Gastrocnemius medialis (tissue), 4 donors: ENCODE data around the gene IL21R.

Experiments used
- POLR2A ChIP-seq, 2 donors: fragments of 450-650 bp; IDR thresholded peaks; one replicate each; pipeline ENCODE4 v1.6.1; 2017; ENCODE audit warnings: antibody characterized with exemption in 2 of 2, mild to moderate bottlenecking in 2 of 2, moderate library complexity in 2 of 2
- TF ChIP-seq, protein P1 (sequence below), 5 experiments: fragments of 450-650 bp in 3 of 5; fragments of 200-600 bp in 2 of 5; sonication (generic) in 2 of 5; IDR thresholded peaks in 4 of 5; conservative IDR thresholded peaks in 1 of 5; 1 replicate in 4 of 5; 2 replicates in 1 of 5; pipeline ENCODE4 v1.5.1; 2016 to 2019; ENCODE audit warnings: antibody characterized with exemption in 5 of 5, mild to moderate bottlenecking in 3 of 5, moderate library complexity in 3 of 5

DNA sequence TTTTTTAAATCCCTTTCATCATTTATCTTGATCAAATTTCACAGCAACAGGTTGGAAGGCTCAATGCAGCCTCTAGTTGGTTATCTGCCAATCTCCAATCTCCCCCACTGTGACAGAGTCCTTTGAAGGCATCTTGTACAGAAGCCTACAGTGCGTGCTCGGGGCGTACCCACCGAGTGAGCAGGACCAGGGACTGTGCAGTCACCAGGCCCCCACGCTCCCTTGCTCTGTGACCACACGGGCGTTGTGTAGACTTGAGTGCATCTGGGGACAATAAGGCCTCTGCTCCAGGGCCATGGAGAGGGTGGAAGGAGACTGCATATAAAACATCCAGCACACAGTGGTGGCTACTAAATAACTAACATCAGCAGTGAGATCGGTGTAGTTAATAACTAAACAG, 84.4 kb downstream of the IL21R start:
- TF ChIP-seq, protein P1, sequence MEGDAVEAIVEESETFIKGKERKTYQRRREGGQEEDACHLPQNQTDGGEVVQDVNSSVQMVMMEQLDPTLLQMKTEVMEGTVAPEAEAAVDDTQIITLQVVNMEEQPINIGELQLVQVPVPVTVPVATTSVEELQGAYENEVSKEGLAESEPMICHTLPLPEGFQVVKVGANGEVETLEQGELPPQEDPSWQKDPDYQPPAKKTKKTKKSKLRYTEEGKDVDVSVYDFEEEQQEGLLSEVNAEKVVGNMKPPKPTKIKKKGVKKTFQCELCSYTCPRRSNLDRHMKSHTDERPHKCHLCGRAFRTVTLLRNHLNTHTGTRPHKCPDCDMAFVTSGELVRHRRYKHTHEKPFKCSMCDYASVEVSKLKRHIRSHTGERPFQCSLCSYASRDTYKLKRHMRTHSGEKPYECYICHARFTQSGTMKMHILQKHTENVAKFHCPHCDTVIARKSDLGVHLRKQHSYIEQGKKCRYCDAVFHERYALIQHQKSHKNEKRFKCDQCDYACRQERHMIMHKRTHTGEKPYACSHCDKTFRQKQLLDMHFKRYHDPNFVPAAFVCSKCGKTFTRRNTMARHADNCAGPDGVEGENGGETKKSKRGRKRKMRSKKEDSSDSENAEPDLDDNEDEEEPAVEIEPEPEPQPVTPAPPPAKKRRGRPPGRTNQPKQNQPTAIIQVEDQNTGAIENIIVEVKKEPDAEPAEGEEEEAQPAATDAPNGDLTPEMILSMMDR (IDR thresholded peaks at IDR 0.05 in 4 of 5, conservative IDR thresholded peaks at IDR 0.05 in 1 of 5) = no peak
- TF ChIP-seq POLR2A (IDR thresholded peaks at IDR 0.05) = no peak
